ENCODE results near the gene ZNF576. TPM values are rescaled to one million over a fixed set of nuclear protein-coding genes. Genes with fewer than 3 reads are reported as not detected.

Gene ZNF576
- total and polyA plus RNA-seq, 2 of the 4 experiments (the other 2 are of a cell fraction), result 13.8 to 19.5 TPM

DNA sequence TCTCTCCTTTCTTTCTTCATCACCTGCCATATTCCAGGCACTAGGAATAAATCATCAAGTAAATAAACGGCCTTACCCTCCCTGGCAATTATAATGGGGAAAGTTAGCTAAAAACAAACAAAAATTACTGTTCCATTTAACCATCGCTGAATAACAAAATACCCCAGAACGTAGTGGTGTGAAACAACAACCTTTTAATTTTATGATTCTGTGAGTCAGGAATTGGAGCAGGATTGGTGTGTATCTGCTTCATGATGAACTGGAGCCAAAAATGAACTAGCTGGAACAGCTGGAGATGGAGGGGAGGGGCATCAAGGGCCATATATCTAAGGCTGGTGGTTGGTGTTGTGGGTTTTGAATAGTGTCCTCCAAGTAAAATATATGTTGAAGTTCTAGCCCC lies 46.9 kb downstream of the ZNF576 start:
- ChIA-PET CTCF (no interaction called here), POLR2A (ENCODE audit: unreplicated experiment) (no interaction called here)
- H4K5ac ChIP-seq (ENCODE audit: low read depth, low read length), result no peak overlapping the region
- H3K4me2 ChIP-seq (ENCODE audit: low read depth, low read length), result no peak overlapping the region
- TF ChIP-seq BHLHE40 (IDR thresholded peaks at IDR 0.05; ENCODE audit: low read depth, low read length), result no peak
- intact Hi-C loops (cut with micrococcal nuclease) (no loop called here), dilution Hi-C loops (cut with HindIII; ENCODE audit: low sequenced_read_pairs, unreplicated experiment) (no loop called here), in situ Hi-C loops (cut with MboI; ENCODE audit: low sequenced_read_pairs) (no loop called here)
- H3K79me1 ChIP-seq (ENCODE audit: low read depth in 1 of 2, low read length in 2 of 2), result no peaks in the 10 kb centered on the region; a peak in 1 of 4 replicates
- H3K27me3 ChIP-seq (ENCODE audit: control insufficient read depth, insufficient read depth, low read length), result peaks cover 20% of the 10 kb centered on the region
- no peak overlapping the region for H3K14ac ChIP-seq (replicated peaks; ENCODE audit: low read depth, low read length)
- H3K4me3 ChIP-seq (ENCODE audit: insufficient read depth, low read depth, low read length), result no peak overlapping the region
- no peak overlapping the region for H2BK5ac ChIP-seq (ENCODE audit: low read depth, low read length, poor library complexity, severe bottlenecking)
- no peak overlapping the region for H3K9ac ChIP-seq (ENCODE audit: low read depth, low read length)
- no peak overlapping the region for H2BK15ac ChIP-seq (ENCODE audit: low read depth, low read length)
- H2AFZ ChIP-seq (replicated peaks; ENCODE audit: low read length, poor library complexity), result no peak overlapping the region
- H2BK20ac ChIP-seq (ENCODE audit: low read depth, low read length), result no peak overlapping the region
- H4K8ac ChIP-seq (ENCODE audit: low read depth in 2 of 2, low read length in 2 of 2), result no peak overlapping the region
- peaks cover 5% of the 10 kb centered on the region for H3K4me1 ChIP-seq (ENCODE audit: control insufficient read depth, insufficient read depth, low read length)
- BruUV-seq (replicated peaks), result no TSS peak
- no peaks in the 10 kb centered on the region for H4K20me1 ChIP-seq (ENCODE audit: insufficient read depth, low read length)
- H4K91ac ChIP-seq (ENCODE audit: insufficient read depth, low read depth, low read length), result no peak overlapping the region
- no peak overlapping the region for H3K18ac ChIP-seq (ENCODE audit: low read depth, low read length)
- no peak overlapping the region for H2BK120ac ChIP-seq (ENCODE audit: low read depth, low read length)
- H3K4ac ChIP-seq (ENCODE audit: low read depth, low read length), result no peak overlapping the region
- H3K27ac ChIP-seq (ENCODE audit: insufficient read depth, low read length), result no peak overlapping the region
- WGBS, 2 experiments (ENCODE audit: extremely low coverage in 2 of 2, insufficient read length in 1 of 2), result no CpG with 5 or more reads among the region's 3 CpGs
- peaks cover 7% of the 10 kb centered on the region for H3K36me3 ChIP-seq (ENCODE audit: control insufficient read depth, insufficient read depth, low read length)
- H3K23ac ChIP-seq (ENCODE audit: low read depth, low read length), result no peak overlapping the region
- H2AK9ac ChIP-seq (replicated peaks; ENCODE audit: low read depth, low read length, poor library complexity), result no peak overlapping the region
- H3K9me3 ChIP-seq (ENCODE audit: control insufficient read depth, insufficient read depth, low read length), result no peaks in the 10 kb centered on the region
- no peaks in the 10 kb centered on the region for H3K9me1 ChIP-seq (ENCODE audit: insufficient read depth, low read length)
- H3K56ac ChIP-seq (ENCODE audit: extremely low read depth, insufficient read depth, low read length), result no peak overlapping the region
- no peak overlapping the region for H2AK5ac ChIP-seq (ENCODE audit: low read depth, low read length)
- DNase-seq, result no peak
- no peak for ATAC-seq (ENCODE audit: low read depth)

Data from IMR-90 (cell line).